Upper lobe of left lung (tissue), 6 donors: Measurements from ENCODE around the gene TENM4. TPM values are rescaled to one million over a fixed set of nuclear protein-coding genes. Genes with fewer than 3 reads are reported as not detected.

Experiments used
- ATAC-seq, 2 donors: fragments of 200-7000 bp; cut with Tn5 transposase; one replicate each; pipeline ENCODE4 v1.9.1; 2022; ENCODE audit warnings: mild to moderate bottlenecking in 2 of 2, moderate library complexity in 2 of 2; ENCODE audit not compliant: low FRiP score in 2 of 2
- DNase-seq, 2 donors: peaks; one replicate each; pipeline ENCODE4 v3.0.0-alpha.2; 2019 to 2020
- H3K27ac ChIP-seq, 4 donors: fragments of 200-600 bp; sonication (generic); one replicate each; pipeline ENCODE4 v1.5.1; 2016 to 2019
- H3K27me3 ChIP-seq, 4 donors: fragments of 200-600 bp; sonication (generic); one replicate each; pipeline ENCODE4 v1.5.1; 2017 to 2019
- H3K36me3 ChIP-seq, 4 donors: fragments of 200-600 bp; sonication (generic); one replicate each; pipeline ENCODE4 v1.5.1; 2016 to 2019
- H3K4me1 ChIP-seq, 4 donors: fragments of 200-600 bp; sonication (generic); one replicate each; pipeline ENCODE4 v1.5.1; 2018 to 2019
- H3K4me3 ChIP-seq, 4 donors: fragments of 200-600 bp; sonication (generic); one replicate each; pipeline ENCODE4 v1.5.1; 2017 to 2019; ENCODE audit warnings: mild to moderate bottlenecking in 2 of 4, moderate library complexity in 1 of 4
- H3K9me3 ChIP-seq, 4 donors: fragments of 200-600 bp; sonication (generic); one replicate each; pipeline ENCODE4 v1.5.1; 2018 to 2019
- CTCF ChIP-seq, 6 experiments: fragments of 450-650 bp in 4 of 6; fragments of 200-600 bp in 2 of 6; sonication (generic) in 2 of 6; IDR thresholded peaks; one replicate each; pipeline ENCODE4 v1.5.1; 2016 to 2019; ENCODE audit warnings: antibody characterized with exemption in 6 of 6
- EP300 ChIP-seq, 4 donors: sonication (generic); formaldehyde crosslinking; IDR thresholded peaks; one replicate each; pipeline ENCODE4 v1.5.1; 2017; ENCODE audit warnings: antibody characterized with exemption in 4 of 4, control low read depth in 2 of 4
- POLR2A ChIP-seq, 4 donors: fragments of 450-650 bp; IDR thresholded peaks; one replicate each; pipeline ENCODE4 v1.5.1; 2016 to 2017; ENCODE audit warnings: antibody characterized with exemption in 4 of 4, mild to moderate bottlenecking in 2 of 4
- POLR2AphosphoS5 ChIP-seq, 2 donors: sonication (generic); formaldehyde crosslinking; IDR thresholded peaks; one replicate each; pipeline ENCODE4 v1.5.1; 2017; ENCODE audit warnings: antibody characterized with exemption in 2 of 2
- WGBS, 2 donors: methylation state at CpG; one replicate each; pipeline ENCODE4 v1.1.5; 2017 to 2018; 5-methylcytosine and 5-hydroxymethylcytosine counted together
- total RNA-seq, 6 donors: library from RNA; depleted of rRNA in 4 of 6; stranded (reverse); fragments of >200 nt in 4 of 6; gene quantifications; one replicate each; pipeline versions ENCODE4 v1.1.0 to v1.2.1, GENCODE V29; 2016 to 2021
- donor health status: DM: no; HTN: no; CAD: no; lungs with moderate emphysema.
- donor health status: DM: no; HTN: yes; CAD: no; lungs with severe emphysema.

Gene TENM4
- total RNA-seq, 6 donors from 2014 or later: 0.11 to 20.0 (median 3.7) TPM

GRCh38 chr11:79113054-79113690, 327.7 kb downstream of the TENM4 start:
- no peaks in the 10 kb centered on the region for H3K4me1 ChIP-seq
- no peak overlapping the region for H3K27ac ChIP-seq
- TF ChIP-seq CTCF (IDR thresholded peaks at IDR 0.05): no peak
- TF ChIP-seq EP300 (IDR thresholded peaks at IDR 0.05): no peak
- TF ChIP-seq POLR2A (IDR thresholded peaks at IDR 0.05): no peak
- no peak for TF ChIP-seq POLR2AphosphoS5 (IDR thresholded peaks at IDR 0.05)
- ATAC-seq: no peak
- no peaks in the 10 kb centered on the region for H3K9me3 ChIP-seq
- H3K27me3 ChIP-seq: no peaks in the 10 kb centered on the region
- no peaks in the 10 kb centered on the region for H3K36me3 ChIP-seq
- H3K4me3 ChIP-seq: no peak overlapping the region
- DNase-seq: no peak
- 71 to 72% methylated on average over 5 of the region's 5 CpGs for WGBS, 2 donors

GRCh38 chr11:79110796-79111195, 330.0 kb downstream of the TENM4 start:
- TF ChIP-seq POLR2A (IDR thresholded peaks at IDR 0.05): no peak
- TF ChIP-seq POLR2AphosphoS5 (IDR thresholded peaks at IDR 0.05): no peak
- no peak for TF ChIP-seq CTCF (IDR thresholded peaks at IDR 0.05)
- no peak for TF ChIP-seq EP300 (IDR thresholded peaks at IDR 0.05)
- no peak overlapping the region for H3K4me3 ChIP-seq
- DNase-seq: no peak
- 81 to 84% methylated on average over 5 of the region's 5 CpGs for WGBS, 2 donors
- no peak for ATAC-seq
- H3K27me3 ChIP-seq: no peaks in the 10 kb centered on the region
- H3K27ac ChIP-seq: no peak overlapping the region
- no peaks in the 10 kb centered on the region for H3K9me3 ChIP-seq
- no peaks in the 10 kb centered on the region for H3K36me3 ChIP-seq
- no peaks in the 10 kb centered on the region for H3K4me1 ChIP-seq

GRCh38 chr11:79110321-79110720, 330.5 kb downstream of the TENM4 start:
- H3K36me3 ChIP-seq: no peaks in the 10 kb centered on the region
- no peaks in the 10 kb centered on the region for H3K4me1 ChIP-seq
- ATAC-seq (no peak), DNase-seq (no peak)
- no peaks in the 10 kb centered on the region for H3K27me3 ChIP-seq
- TF ChIP-seq POLR2A (IDR thresholded peaks at IDR 0.05) (no peak), EP300 (IDR thresholded peaks at IDR 0.05) (no peak)
- WGBS, 2 donors: 50 to 85% methylated on average over 1 to 3 of the region's 3 CpGs
- H3K9me3 ChIP-seq: no peaks in the 10 kb centered on the region
- H3K27ac ChIP-seq: no peak overlapping the region
- no peak overlapping the region for H3K4me3 ChIP-seq

- no peak overlapping the region for H3K4me3 ChIP-seq
- DNase-seq (no peak), ATAC-seq (no peak)
- no peak overlapping the region for H3K27ac ChIP-seq
- H3K36me3 ChIP-seq: no peaks in the 10 kb centered on the region
- H3K9me3 ChIP-seq: no peaks in the 10 kb centered on the region
- no peaks in the 10 kb centered on the region for H3K27me3 ChIP-seq
- no peaks in the 10 kb centered on the region for H3K4me1 ChIP-seq
- TF ChIP-seq POLR2AphosphoS5 (IDR thresholded peaks at IDR 0.05) (no peak), POLR2A (IDR thresholded peaks at IDR 0.05) (no peak), CTCF (IDR thresholded peaks at IDR 0.05) (no peak), EP300 (IDR thresholded peaks at IDR 0.05) (no peak)
- WGBS, 2 donors: 76 to 87% methylated on average over 7 of the region's 7 CpGs
Observed at GRCh38 chr11:79108851-79109250, 332.0 kb downstream of the TENM4 start.

- Histone ChIP-seq H3K27ac (no peak overlapping the region), H3K4me3 (no peak overlapping the region), H3K9me3 (no peaks in the 10 kb centered on the region), H3K27me3 (no peaks in the 10 kb centered on the region), H3K4me1 (no peaks in the 10 kb centered on the region), H3K36me3 (no peaks in the 10 kb centered on the region)
- DNase-seq (no peak), ATAC-seq (no peak)
- whole genome bisulfite sequencing, 2 donors: 71 to 86% methylated on average over 4 of the region's 4 CpGs
- no peak for TF ChIP-seq EP300 (IDR thresholded peaks at IDR 0.05)
- no peak for TF ChIP-seq POLR2AphosphoS5 (IDR thresholded peaks at IDR 0.05)
- TF ChIP-seq POLR2A (IDR thresholded peaks at IDR 0.05): no peak
- TF ChIP-seq CTCF (IDR thresholded peaks at IDR 0.05): no peak
Observed at GRCh38 chr11:79102840-79103239, 338.0 kb downstream of the TENM4 start.
